IMR-90 (cell line): Measurements from ENCODE around the gene RRP15. TPM values are rescaled to one million over a fixed set of nuclear protein-coding genes. Genes with fewer than 3 reads are reported as not detected.

Experiments
- ATAC-seq: fragments of 200-7000 bp; cut with Tn5 transposase; 2 replicates; pipeline ENCODE4 v1.9.1; 2020; ENCODE audit warnings: low read depth, mild to moderate bottlenecking, moderate library complexity
- BruUV-seq: library from RNA; stranded (reverse); fragments of 400-500 nt; replicated peaks from 2 replicates; lab custom pipeline; 2021; lab: Mats Ljungman, UMichigan
- CTCF ChIA-PET: fragments of 300-600 bp; formaldehyde crosslinking; extraction: SDS; loops from one replicate; lab custom pipeline; 2021; ENCODE audit warnings: antibody characterized with exemption; lab: Yijun Ruan, JAX
- POLR2A ChIA-PET: fragments of 300-600 bp; sonication (Branson Sonifier 250); formaldehyde crosslinking; loops from one replicate; lab custom pipeline; 2022; ENCODE audit warnings: antibody characterized with exemption; ENCODE audit not compliant: unreplicated experiment; lab: Charles Lee
- DNase-seq: peaks from one replicate; pipeline ENCODE4 v3.0.0; 2013
- H2AFZ ChIP-seq: replicated peaks from 2 replicates; pipeline ENCODE3; 2013; ENCODE audit warnings: low read length, mild to moderate bottlenecking; ENCODE audit not compliant: poor library complexity
- H2AK5ac ChIP-seq: 2 replicates; pipeline ENCODE4 v1.6.1; 2013; ENCODE audit warnings: low read depth, low read length, inconsistent platforms
- H2AK9ac ChIP-seq: replicated peaks from 2 replicates; pipeline ENCODE3; 2013; ENCODE audit warnings: mild to moderate bottlenecking, low read depth, low read length, moderate library complexity; ENCODE audit not compliant: poor library complexity
- H2BK120ac ChIP-seq: 2 replicates; pipeline ENCODE4 v1.6.1; 2013; ENCODE audit warnings: low read depth, low read length, inconsistent platforms
- H2BK15ac ChIP-seq: 3 replicates; pipeline ENCODE4 v1.6.1; 2013; ENCODE audit warnings: low read depth, low read length, inconsistent platforms
- H2BK20ac ChIP-seq: 2 replicates; pipeline ENCODE4 v1.6.1; 2013; ENCODE audit warnings: low read depth, mild to moderate bottlenecking, inconsistent platforms, low read length, moderate library complexity
- H2BK5ac ChIP-seq: 2 replicates; pipeline ENCODE4 v1.6.1; 2013; ENCODE audit warnings: mild to moderate bottlenecking, low read depth, low read length, inconsistent platforms; ENCODE audit not compliant: poor library complexity, severe bottlenecking
- H3K14ac ChIP-seq: replicated peaks from 2 replicates; pipeline ENCODE4 v1.6.1; 2013; ENCODE audit warnings: low read depth, low read length, inconsistent platforms
- H3K18ac ChIP-seq: 2 replicates; pipeline ENCODE4 v1.6.1; 2013; ENCODE audit warnings: low read depth, low read length, control low read depth
- H3K23ac ChIP-seq: 2 replicates; pipeline ENCODE4 v1.6.1; 2013; ENCODE audit warnings: low read depth, low read length, inconsistent platforms
- H3K27ac ChIP-seq: 2 replicates; pipeline ENCODE4 v1.5.1; 2013; ENCODE audit warnings: mild to moderate bottlenecking, control low read depth, low read length; ENCODE audit not compliant: insufficient read depth
- H3K27me3 ChIP-seq: 2 replicates; pipeline ENCODE4 v1.6.1; 2013; ENCODE audit warnings: low read length; ENCODE audit not compliant: control insufficient read depth, insufficient read depth
- H3K36me3 ChIP-seq: 2 replicates; pipeline ENCODE4 v1.6.1; 2013; ENCODE audit warnings: low read length, mixed read lengths; ENCODE audit not compliant: control insufficient read depth, insufficient read depth
- H3K4ac ChIP-seq: 2 replicates; pipeline ENCODE4 v1.6.1; 2013; ENCODE audit warnings: low read depth, low read length, inconsistent platforms
- H3K4me1 ChIP-seq: 2 replicates; pipeline ENCODE4 v1.6.1; 2013; ENCODE audit warnings: low read length, mixed read lengths; ENCODE audit not compliant: control insufficient read depth, insufficient read depth
- H3K4me2 ChIP-seq: 2 replicates; pipeline ENCODE4 v1.6.1; 2013; ENCODE audit warnings: low read depth, mild to moderate bottlenecking, control low read depth, low read length, moderate library complexity
- H3K4me3 ChIP-seq: 2 replicates; pipeline ENCODE4 v1.5.1; 2013; ENCODE audit warnings: low read depth, mild to moderate bottlenecking, control low read depth, low read length, moderate library complexity; ENCODE audit not compliant: insufficient read depth
- H3K56ac ChIP-seq: 2 replicates; pipeline ENCODE4 v1.6.1; 2013; ENCODE audit warnings: low read length, inconsistent platforms; ENCODE audit not compliant: insufficient read depth; ENCODE audit errors: extremely low read depth
- H3K79me1 ChIP-seq, 2 experiments: 2 replicates each; pipeline ENCODE4 v1.6.1; 2013; ENCODE audit warnings: low read length in 2 of 2, inconsistent platforms in 1 of 2, low read depth in 1 of 2
- H3K9ac ChIP-seq: 2 replicates; pipeline ENCODE4 v1.6.1; 2013; ENCODE audit warnings: low read depth, low read length, control low read depth
- H3K9me1 ChIP-seq: 2 replicates; pipeline ENCODE4 v1.6.1; 2013; ENCODE audit warnings: low read length, inconsistent platforms; ENCODE audit not compliant: insufficient read depth
- H3K9me3 ChIP-seq: 2 replicates; pipeline ENCODE4 v1.6.1; 2013; ENCODE audit warnings: low read length; ENCODE audit not compliant: control insufficient read depth, insufficient read depth
- H4K20me1 ChIP-seq: 2 replicates; pipeline ENCODE4 v1.6.1; 2013; ENCODE audit warnings: low read length, inconsistent platforms; ENCODE audit not compliant: insufficient read depth
- H4K5ac ChIP-seq: 2 replicates; pipeline ENCODE4 v1.6.1; 2013; ENCODE audit warnings: mild to moderate bottlenecking, low read depth, low read length, control low read depth
- H4K8ac ChIP-seq, 2 experiments: 2 replicates each; pipeline ENCODE4 v1.6.1; 2013; ENCODE audit warnings: low read depth in 2 of 2, low read length in 2 of 2, control low read depth in 1 of 2, inconsistent platforms in 1 of 2
- H4K91ac ChIP-seq: 2 replicates; pipeline ENCODE4 v1.6.1; 2013; ENCODE audit warnings: low read depth, low read length, inconsistent platforms; ENCODE audit not compliant: insufficient read depth
- CTCF ChIP-seq: conservative IDR thresholded peaks from 2 replicates; pipeline ENCODE4 v1.5.1; 2012; ENCODE audit warnings: mild to moderate bottlenecking, low read depth, low read length, improper control_type of control experiment
- ELK1 ChIP-seq: fragments of 150-350 bp; IDR thresholded peaks from 2 replicates; pipeline ENCODE4 v1.6.1; 2016; ENCODE audit warnings: low read depth, mild to moderate bottlenecking, low read length, moderate library complexity, borderline replicate concordance
- NFE2L2 ChIP-seq: fragments of 150-350 bp; IDR thresholded peaks from 2 replicates; pipeline ENCODE4 v1.6.1; 2016; ENCODE audit warnings: low read depth, mild to moderate bottlenecking, low read length
- RCOR1 ChIP-seq: IDR thresholded peaks from 2 replicates; pipeline ENCODE4 v1.6.1; 2012; ENCODE audit warnings: mild to moderate bottlenecking, low read length, improper control_type of control experiment; ENCODE audit not compliant: insufficient replicate concordance
- RFX5 ChIP-seq: IDR thresholded peaks from 2 replicates; pipeline ENCODE4 v1.8.0; 2012; ENCODE audit warnings: low read depth, mild to moderate bottlenecking, low read length, moderate library complexity
- SMC3 ChIP-seq: fragments of 150-350 bp; IDR thresholded peaks from 2 replicates; pipeline ENCODE4 v1.6.1; 2016; ENCODE audit warnings: low read depth, mild to moderate bottlenecking, antibody characterized with exemption, low read length, moderate library complexity
- USF2 ChIP-seq: fragments of 150-350 bp; IDR thresholded peaks from 2 replicates; pipeline ENCODE4 v1.6.1; 2017; ENCODE audit warnings: mild to moderate bottlenecking, antibody characterized with exemption, low read length, low read depth
- WGBS, 2 experiments: methylation state at CpG; one replicate each; pipeline versions ENCODE4 v1.1.5 to v1.1.7; 2013; ENCODE audit warnings: missing lambda C conversion rate in 2 of 2; ENCODE audit not compliant: insufficient read length in 1 of 2; ENCODE audit errors: extremely low coverage in 2 of 2; 5-methylcytosine and 5-hydroxymethylcytosine counted together
- dilution Hi-C: fragments of 300-500 bp; cut with HindIII; formaldehyde crosslinking; loops from one replicate; pipeline ENCODE4 v1.14.3; 2018; ENCODE audit warnings: low sequenced_read_pairs; ENCODE audit not compliant: unreplicated experiment
- in situ Hi-C: fragments of 300-500 bp; cut with MboI; formaldehyde crosslinking; loops from 3 replicates; pipeline ENCODE4 v1.14.3; 2019; ENCODE audit warnings: low sequenced_read_pairs, inconsistent platforms, mixed read lengths
- intact Hi-C: fragments of 100-400 bp; cut with micrococcal nuclease; formaldehyde crosslinking; loops from 2 replicates; pipeline ENCODE4 v1.10.0; 2022
- polyA plus RNA-seq, 3 experiments: library from polyadenylated mRNA; depleted of rRNA; stranded (reverse); fragments of >200 nt; gene quantifications; 2 replicates each; pipeline ENCODE4 v1.2.3, GENCODE V29; 2012; ENCODE audit warnings: low replicate concordance in 1 of 3
- total RNA-seq: library from RNA; depleted of rRNA; stranded (reverse); fragments of >200 nt; gene quantifications from 2 replicates; pipeline ENCODE4 v1.2.3, GENCODE V29; 2012

RRP15 gene
- total and polyA plus RNA-seq, 2 of the 4 experiments (the other 2 are of a cell fraction) = 3.1 to 4.1 TPM

- no peak overlapping the region for H2BK120ac ChIP-seq
- no peak overlapping the region for H3K27ac ChIP-seq
- H3K14ac ChIP-seq = no peak overlapping the region
- in situ Hi-C loops = no loop called here
- no peak overlapping the region for H3K56ac ChIP-seq
- H3K9me1 ChIP-seq = no peaks in the 10 kb centered on the region
- no peak overlapping the region for H3K4me2 ChIP-seq
- H4K5ac ChIP-seq = no peak overlapping the region
- CTCF ChIA-PET = interaction anchor here (0.7 to 1.5 kb wide), 2 partner anchors 10 to 1387 kb away, joined by 4 to 7 read pairs; no protein-coding TSS in a partner anchor
- no peak overlapping the region for H3K4ac ChIP-seq
- no peak overlapping the region for H3K9ac ChIP-seq
- H3K18ac ChIP-seq = no peak overlapping the region
- H4K8ac ChIP-seq = no peak overlapping the region
- H2AK5ac ChIP-seq = no peak overlapping the region
- H2BK5ac ChIP-seq = no peak overlapping the region
- no peak overlapping the region for H2BK15ac ChIP-seq
- no peak overlapping the region for H2AK9ac ChIP-seq
- H3K27me3 ChIP-seq = no peaks in the 10 kb centered on the region
- no CpG with 5 or more reads among the region's 3 CpGs for WGBS, 2 experiments
- H3K79me1 ChIP-seq = no peaks in the 10 kb centered on the region
- no peak overlapping the region for H3K4me3 ChIP-seq
- DNase-seq (no peak), ATAC-seq (no peak)
- POLR2A ChIA-PET = no interaction called here
- H3K23ac ChIP-seq = no peak overlapping the region
- H3K9me3 ChIP-seq = no peaks in the 10 kb centered on the region
- dilution Hi-C loops = no loop called here
- no TSS peak for BruUV-seq
- intact Hi-C loops = no loop called here
- H2BK20ac ChIP-seq = no peak overlapping the region
- H4K91ac ChIP-seq = no peak overlapping the region
- no peaks in the 10 kb centered on the region for H4K20me1 ChIP-seq
- no peaks in the 10 kb centered on the region for H3K36me3 ChIP-seq
- TF ChIP-seq RFX5 (no peak), CTCF (no peak), USF2 (no peak), RCOR1 (no peak), ELK1 (no peak), NFE2L2 (no peak), SMC3 (no peak)
- no peaks in the 10 kb centered on the region for H3K4me1 ChIP-seq
- no peak overlapping the region for H2AFZ ChIP-seq
Measured at GRCh38 chr1:218273762-218274479, 11.2 kb upstream of the RRP15 start.
